Fibroblast of villous mesenchyme (primary cell): ENCODE data around the gene RILPL2. TPM values are rescaled to one million over a fixed set of nuclear protein-coding genes. Genes with fewer than 3 reads are reported as not detected.

Experiments
- DNase-seq: peaks from one replicate; pipeline ENCODE4 v3.0.0-alpha.2; 2010; ENCODE audit warnings: low read depth
- H3K4me3 ChIP-seq: 2 replicates; pipeline ENCODE4 v1.5.1; 2011; ENCODE audit warnings: low read depth, mild to moderate bottlenecking, low read length
- total RNA-seq: library from RNA; depleted of rRNA; stranded (reverse); fragments of >200 nt; gene quantifications from 2 replicates; pipeline ENCODE4 v1.2.3, GENCODE V29; 2012
- TF ChIP-seq, protein P1 (sequence below): IDR thresholded peaks from 2 replicates; pipeline ENCODE4 v1.5.1; 2012; ENCODE audit warnings: low read depth, mild to moderate bottlenecking, low read length; ENCODE audit not compliant: insufficient read depth

Gene RILPL2
- total RNA-seq, 1 donor, result 5.6 TPM

DNA sequence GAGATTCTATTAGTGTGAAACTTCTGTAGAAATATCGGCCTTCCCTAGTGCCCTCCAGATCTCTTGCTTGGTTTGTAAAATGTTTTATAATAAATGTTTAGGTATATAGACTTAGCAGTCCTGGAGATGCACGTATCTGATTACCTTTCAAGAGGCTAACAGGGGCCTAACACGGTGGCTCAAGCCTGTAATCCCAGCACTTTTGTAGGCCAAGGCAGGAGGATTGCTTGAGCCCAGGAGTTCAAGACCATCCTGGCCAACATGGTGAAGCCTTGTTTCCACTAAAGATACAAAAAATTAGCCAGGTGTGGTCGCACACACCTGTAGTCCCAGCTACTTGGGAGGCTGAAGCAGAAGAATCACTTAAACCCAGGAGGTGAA, 9.8 kb upstream of the RILPL2 start:
- H3K4me3 ChIP-seq, result no peak overlapping the region
- TF ChIP-seq, protein P1, sequence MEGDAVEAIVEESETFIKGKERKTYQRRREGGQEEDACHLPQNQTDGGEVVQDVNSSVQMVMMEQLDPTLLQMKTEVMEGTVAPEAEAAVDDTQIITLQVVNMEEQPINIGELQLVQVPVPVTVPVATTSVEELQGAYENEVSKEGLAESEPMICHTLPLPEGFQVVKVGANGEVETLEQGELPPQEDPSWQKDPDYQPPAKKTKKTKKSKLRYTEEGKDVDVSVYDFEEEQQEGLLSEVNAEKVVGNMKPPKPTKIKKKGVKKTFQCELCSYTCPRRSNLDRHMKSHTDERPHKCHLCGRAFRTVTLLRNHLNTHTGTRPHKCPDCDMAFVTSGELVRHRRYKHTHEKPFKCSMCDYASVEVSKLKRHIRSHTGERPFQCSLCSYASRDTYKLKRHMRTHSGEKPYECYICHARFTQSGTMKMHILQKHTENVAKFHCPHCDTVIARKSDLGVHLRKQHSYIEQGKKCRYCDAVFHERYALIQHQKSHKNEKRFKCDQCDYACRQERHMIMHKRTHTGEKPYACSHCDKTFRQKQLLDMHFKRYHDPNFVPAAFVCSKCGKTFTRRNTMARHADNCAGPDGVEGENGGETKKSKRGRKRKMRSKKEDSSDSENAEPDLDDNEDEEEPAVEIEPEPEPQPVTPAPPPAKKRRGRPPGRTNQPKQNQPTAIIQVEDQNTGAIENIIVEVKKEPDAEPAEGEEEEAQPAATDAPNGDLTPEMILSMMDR, result no peak
- DNase-seq, result no peak

DNA sequence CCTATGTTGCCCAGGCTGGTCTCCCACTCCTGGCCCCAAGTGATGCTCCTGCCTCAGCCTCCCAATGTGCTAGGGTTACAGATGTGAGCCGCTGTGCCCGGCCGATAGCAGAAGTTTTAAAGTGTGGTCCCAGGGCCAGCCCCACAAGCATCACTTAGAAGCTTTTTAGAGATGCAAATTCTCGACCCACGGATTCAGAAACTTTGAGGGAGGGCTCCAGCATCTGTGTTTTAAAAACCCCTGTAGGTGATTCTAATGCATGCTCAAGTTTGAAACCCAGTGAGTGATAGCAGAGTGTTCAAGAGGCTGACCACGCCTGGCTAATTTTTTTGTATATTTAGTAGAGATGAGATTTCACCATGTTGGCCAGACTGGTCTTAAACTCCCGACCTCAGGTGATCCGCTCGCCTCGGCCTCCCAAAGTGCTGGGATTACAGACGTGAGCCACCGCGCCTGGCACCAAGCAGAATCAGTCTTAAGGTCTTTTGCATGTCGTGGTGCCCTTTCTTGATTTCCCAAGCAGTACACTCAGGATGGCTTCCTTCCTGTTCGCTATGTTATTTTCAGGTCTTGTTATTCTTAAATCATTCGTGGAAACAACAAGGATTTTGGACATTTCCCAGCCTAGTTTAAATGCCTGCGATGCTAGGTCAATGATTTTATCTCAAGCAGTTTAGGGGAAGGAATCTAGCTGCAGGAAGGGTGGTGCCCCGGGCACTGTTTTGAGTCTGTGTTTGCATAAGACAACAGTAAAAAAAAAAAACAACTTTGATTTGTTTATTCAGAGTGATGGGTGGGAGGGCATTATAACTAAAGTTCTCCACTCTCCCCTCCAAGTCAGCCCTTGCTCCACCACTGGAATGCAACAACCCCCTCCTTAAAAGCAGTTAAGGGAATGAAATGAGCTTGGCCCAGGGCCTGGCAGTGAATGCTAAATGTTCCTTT, 9.2 kb upstream of the RILPL2 start:
- H3K4me3 ChIP-seq, result no peak overlapping the region
- peak; percentile 94 for DNase-seq
- TF ChIP-seq, protein P1, result no peak

DNA sequence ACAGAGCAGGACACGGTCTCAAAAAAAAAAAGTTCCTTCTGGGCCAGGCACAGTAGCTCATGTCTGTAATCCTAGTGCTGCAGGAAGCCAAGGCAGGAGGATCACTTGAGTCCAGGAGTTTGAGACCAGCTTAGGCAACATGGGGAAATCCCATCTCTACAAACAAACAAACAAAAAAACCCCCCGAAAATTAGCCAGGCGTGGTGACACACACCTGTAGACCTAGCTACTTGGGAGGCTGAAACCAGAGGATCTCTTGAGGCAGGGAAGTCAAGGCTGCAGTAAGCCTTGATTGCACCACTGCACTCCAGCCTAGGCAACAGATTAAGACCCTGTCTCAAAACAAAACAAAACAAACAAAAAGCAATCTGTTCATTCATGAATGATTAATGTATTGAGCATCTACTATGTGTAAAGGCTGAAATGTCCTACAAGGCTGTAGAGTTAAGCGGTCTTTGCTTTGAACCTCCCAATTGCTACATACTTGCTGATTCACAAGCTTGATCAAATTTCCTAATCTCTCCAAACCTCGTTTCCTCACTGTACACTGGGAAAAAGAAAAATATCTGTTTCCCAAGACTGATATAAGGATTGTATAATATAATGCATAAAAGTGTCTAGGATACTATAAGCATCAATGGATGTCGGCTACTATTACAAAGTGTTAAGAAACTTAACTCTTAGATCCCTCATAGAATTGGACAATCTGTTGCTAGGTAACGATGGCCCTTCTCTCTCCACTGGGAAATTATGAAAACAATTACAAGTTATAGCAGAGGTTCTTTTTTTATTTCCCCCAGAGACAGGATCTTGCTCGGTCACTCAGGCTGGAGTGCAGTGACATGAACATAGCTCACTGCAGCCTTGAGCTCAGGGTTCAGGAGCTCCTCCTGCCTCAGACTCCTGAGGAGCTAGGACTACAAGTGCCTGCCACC, 7.9 kb upstream of the RILPL2 start:
- TF ChIP-seq, protein P1, result no peak
- no peak overlapping the region for H3K4me3 ChIP-seq
- peak; percentile 91 for DNase-seq

DNA sequence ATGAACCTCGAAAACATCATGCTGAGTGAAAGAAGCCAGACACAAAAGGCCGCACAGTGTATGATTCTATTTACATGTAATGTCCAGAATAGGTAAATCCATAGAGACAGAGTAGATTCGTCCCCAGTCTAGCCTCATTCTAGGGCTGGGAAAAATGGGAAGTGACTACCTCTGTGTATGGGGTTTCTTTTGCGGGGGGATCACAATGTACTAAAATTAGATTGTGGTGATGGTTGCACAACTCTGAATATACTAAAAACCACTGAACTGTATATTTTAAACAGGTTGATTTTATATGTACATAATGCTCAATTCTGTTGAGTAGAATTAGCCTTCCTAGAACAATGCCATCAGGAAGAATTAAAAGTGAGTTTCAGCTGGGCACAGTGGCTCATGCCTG, 6.3 kb upstream of the RILPL2 start:
- TF ChIP-seq, protein P1, result no peak
- no peak for DNase-seq
- H3K4me3 ChIP-seq, result no peak overlapping the region

DNA sequence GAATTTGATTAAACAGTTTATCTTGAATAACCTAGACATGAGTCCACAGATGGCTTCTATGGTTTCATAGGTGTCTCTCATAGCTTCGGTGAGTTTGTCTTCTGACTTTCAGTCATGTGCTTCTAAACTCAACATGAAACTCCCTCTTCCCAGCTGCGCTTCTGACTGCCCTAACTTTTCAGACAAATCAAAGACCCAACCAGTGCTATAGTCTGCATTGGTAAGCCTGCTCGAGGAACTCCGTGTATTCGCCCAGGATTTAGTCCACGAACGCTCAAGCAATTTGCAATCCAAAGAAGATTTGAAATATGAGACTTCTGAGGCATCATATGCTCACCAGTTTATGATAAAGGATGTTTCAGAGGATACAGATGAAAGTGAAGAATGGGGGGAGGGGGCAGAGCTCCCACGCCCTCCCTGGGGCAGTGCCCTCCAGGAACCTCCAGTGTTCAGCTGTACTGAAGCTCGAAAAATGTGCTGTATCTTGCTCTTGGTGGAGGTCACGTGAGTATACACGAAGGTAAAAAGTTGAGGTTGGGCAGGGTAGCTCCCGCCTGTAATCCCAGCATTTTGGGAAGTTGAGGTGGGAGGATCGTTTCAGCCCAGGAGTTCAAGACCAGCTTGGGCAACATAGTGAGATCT, 5.2 kb upstream of the RILPL2 start:
- no peak for DNase-seq
- TF ChIP-seq, protein P1, result no peak
- H3K4me3 ChIP-seq, result no peak overlapping the region

DNA sequence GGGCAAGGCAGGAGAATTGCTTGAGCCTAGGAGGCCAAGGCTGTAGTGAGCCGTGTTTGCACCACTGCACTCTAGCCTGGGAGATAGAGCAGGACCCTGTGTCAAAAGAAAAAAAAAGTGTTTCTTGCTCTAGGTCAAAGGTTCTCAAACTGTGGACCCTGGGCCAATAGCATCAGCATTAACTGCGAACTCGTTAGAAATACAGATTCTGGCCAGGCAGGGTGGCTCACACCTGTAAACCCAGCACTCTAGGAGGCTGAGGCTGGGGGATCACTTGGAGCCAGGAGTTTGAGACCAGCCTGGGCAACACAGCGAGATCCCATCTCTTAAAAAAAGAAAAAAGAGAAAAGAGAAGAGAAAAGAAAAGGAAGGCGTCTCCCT, 858 bp downstream of the RILPL2 start:
- DNase-seq, result no peak
- H3K4me3 ChIP-seq, result peak overlapping the region; percentile 93
- TF ChIP-seq, protein P1, result no peak
